GM20431 (cell line): Measurements from ENCODE around the gene MSLN.

Experiments
- in situ Hi-C: fragments of 300-500 bp; cut with MseI, MboI; formaldehyde crosslinking; loops from one replicate; pipeline ENCODE4 v1.15.0; 2020; ENCODE audit warnings: low sequenced_read_pairs; ENCODE audit not compliant: unreplicated experiment

MSLN gene

DNA sequence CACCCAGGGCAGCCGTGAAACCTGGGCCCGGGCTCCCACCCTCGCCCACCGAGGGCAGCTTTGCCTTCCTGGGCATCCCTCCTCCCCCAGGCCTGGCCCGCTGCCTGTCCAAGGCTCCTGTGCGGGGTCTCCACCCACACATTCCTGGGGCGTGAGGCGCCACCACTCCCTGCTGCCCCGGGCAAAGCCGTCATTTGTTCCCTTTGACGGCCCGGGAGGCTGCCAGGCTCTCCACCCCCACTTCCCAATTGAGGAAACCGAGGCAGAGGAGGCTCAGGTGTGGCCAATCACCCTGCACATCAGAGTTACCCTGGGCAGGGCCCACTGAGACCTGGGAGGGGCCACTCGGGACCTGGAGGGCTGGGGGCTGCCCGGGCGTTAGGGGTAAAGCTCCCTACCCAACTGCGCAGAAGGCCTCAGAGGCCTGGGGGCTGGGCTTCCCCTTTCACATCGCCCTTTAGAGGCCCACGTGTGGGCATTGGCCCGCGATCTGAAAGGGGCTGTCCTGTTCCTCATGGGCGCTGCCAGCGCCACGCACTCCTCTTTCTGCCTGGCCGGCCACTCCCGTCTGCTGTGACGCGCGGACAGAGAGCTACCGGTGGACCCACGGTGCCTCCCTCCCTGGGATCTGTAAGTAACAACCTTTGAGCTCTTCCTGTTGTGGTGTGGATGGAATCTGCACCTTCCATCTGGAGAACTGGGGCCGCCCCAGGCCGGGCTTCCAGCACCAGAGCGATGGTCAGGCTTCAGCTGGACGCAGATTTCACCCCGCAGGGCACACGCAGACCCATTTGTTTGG is at the start of gene MSLN:
TSS of gene MSLN (plus strand) at position 190 of the 799 bp plus-strand sequence. CDS start 1,947 bp downstream, outside the sequence.
- in situ Hi-C loops: no loop called here

DNA sequence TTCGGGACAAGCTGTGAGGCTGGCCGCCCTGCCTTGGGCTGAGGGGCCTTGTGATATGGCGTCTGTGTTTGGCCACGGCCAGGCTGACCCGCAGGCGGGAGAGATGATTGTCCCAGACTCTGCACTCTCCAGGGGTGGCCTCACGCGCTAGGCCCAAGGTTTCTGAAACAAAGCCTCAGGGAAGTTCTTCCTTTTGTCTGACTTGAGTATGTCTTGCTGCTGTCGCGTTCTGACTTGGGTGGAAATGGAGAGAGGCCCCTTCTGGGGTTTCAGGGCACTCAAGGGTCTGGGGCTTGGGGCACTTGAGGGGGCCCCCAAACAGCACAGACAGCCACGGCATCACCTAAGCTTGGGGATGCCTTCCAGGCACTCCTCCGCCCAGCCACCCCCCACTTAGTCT is 49.5 kb upstream of the MSLN start:
- in situ Hi-C loops: loop anchor here (10.0 kb wide), 1 partner anchor 74 kb away; the partner anchor contains the start of genes CHTF18 and RPUSD1

DNA sequence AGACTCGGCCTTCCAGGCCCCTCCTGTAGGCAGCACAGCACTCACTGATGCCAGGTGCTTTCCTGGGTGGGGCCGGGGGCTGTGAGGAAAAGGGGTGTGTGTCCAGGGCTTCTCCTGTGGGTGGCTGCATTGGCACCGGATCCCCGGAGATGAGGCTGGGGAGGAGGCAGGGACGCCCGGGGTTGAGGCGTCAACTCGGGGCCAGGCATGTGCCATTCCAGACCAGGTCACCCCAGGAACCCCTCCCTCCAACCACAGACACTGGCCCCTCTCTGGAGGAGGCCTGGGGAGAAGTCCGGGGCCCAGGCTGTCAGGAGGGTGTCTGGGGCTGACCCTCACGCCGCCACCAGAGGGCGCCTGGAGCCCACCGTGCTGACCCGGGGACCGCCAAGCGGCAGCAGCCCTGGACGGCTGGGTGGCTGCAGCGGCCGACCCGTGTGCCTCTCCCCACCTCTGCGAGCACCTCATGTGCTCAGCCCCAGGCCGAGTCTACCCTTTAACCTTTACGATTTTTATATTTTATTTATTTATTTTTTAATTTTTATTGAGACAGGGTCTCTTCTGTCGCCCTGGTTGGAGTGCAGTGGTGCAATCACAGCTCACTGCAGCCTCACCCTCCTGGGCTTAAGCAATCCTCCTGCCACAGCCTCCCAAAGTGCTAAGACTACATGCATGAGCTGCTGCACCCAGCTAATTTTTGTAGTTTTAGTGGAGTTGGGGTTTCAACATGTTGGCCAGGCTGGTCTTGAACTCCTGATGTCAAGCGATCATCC is 48.8 kb upstream of the MSLN start:
- in situ Hi-C loops: loop anchor here (10.0 kb wide), 1 partner anchor 73 kb away; the partner anchor contains the start of genes CHTF18 and RPUSD1

DNA sequence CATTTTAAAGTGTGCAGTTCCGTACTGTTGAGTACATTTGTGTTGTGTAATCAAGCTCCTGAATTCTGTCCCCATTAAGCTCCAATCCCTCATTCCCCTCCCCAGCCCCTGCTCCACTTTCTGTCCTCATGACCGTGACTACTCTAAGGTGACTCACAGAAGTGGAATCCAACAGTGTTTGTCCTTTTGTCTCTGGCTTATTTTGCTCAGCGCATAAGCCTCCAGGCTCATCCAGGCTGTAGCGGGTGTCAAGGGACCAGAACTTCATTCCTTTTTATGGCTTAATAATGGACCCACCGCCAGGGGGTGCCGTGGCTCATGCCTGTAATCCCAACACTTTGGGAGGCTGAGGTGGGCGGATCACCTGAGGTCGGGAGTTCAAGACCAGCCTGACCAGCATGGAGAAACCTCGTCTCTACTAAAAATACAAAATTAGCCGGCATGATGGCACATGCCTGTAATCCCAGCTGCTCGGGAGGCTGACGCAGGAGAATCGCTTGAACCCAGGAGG is 47.7 kb upstream of the MSLN start:
- in situ Hi-C loops: loop anchor here (10.0 kb wide), 1 partner anchor 72 kb away; the partner anchor contains the start of genes CHTF18 and RPUSD1

DNA sequence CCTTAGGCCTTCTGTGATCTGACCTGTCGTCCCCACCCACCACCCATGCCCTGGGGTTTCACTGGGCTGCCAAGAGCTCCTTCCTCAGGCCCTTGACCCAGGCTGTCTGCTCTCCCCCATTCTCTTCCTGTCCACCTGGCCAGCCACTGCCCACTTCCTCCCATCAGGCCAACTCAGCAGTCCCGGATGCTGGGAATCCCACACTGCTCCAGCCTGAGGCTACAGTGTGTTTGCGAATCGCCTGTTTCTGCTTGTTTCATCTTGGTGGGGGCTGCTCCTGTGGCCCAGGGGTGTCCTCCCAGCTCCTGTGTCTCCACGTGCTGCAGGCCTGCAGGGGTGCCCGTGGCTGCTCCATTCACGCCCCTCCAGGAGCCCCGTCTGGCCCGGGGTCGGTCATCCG is 46.5 kb upstream of the MSLN start:
- in situ Hi-C loops: loop anchor here (10.0 kb wide), 1 partner anchor 71 kb away; the partner anchor contains the start of genes CHTF18 and RPUSD1

DNA sequence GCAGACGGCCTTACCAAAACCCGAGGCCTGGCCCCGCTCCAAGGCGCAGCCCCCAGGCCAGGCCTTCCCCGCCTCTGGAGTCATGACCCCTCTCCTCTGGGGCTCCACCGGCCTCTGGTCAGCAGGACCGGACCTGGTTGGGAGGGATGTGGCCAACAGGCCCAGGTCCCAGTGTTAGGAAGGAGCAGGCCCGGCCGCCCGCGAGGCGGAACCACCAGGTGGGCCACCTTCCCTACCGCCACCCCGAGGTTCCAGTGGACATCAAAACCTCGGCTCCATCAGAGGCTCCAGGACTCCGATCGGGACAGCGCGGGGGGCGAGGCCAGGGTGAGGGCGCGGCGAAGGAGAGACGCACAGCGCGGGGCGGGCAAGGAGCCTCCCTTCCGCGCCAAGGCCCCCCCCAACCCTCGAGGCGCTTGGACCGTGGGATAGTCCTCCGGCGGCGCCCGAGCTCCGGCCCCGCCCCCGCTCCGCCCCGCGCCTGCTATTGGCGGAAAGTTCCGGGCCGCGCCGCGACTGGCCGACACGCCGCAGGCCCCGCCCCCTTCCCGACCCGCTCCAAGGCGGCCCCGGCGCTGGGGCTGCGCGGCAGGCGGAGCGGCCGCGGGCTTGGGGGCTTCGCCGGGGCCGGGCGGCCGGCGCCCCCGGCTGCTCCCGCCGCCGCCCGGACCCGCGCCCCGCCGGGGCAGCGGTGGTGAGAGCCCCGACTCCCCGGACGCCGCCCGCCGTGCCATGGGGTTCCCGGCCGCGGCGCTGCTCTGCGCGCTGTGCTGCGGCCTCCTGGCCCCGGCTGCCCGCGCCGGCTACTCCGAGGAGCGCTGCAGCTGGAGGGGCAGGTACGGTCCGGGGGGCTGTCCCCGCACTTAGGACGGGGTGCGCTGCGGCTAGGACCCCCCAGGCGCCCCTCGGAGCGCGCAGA is 45.7 kb upstream of the MSLN start, which contains the start of gene METRN:
TSS of gene METRN (plus strand) at position 561 of the 919 bp plus-strand sequence. CDS start at position 733, 172 bp downstream.
- in situ Hi-C loops: loop anchor here (10.0 kb wide), 1 partner anchor 70 kb away; the partner anchor contains the start of genes CHTF18 and RPUSD1

DNA sequence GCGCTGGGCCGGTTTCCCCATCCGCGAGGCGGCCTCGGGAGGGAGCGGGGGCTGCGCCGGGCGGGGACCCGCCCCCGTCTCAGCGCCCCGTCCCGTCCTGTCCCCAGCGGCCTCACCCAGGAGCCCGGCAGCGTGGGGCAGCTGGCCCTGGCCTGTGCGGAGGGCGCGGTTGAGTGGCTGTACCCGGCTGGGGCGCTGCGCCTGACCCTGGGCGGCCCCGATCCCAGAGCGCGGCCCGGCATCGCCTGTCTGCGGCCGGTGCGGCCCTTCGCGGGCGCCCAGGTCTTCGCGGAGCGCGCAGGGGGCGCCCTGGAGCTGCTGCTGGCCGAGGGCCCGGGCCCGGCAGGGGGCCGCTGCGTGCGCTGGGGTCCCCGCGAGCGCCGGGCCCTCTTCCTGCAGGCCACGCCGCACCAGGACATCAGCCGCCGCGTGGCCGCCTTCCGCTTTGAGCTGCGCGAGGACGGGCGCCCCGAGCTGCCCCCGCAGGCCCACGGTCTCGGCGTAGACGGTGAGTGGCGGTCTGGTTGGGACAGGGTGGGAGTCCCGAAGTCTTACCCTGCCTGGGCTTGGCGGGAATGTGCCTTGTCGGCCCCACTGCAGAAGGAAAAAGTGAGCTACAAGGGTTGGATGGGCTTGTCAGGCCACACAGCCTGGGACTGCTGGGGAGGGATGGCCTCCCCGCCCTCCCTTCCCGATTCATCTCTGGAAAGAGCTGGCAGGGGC is 44.9 kb upstream of the MSLN start:
- in situ Hi-C loops: loop anchor here (10.0 kb wide), 1 partner anchor 69 kb away; the partner anchor contains the start of genes CHTF18 and RPUSD1

DNA sequence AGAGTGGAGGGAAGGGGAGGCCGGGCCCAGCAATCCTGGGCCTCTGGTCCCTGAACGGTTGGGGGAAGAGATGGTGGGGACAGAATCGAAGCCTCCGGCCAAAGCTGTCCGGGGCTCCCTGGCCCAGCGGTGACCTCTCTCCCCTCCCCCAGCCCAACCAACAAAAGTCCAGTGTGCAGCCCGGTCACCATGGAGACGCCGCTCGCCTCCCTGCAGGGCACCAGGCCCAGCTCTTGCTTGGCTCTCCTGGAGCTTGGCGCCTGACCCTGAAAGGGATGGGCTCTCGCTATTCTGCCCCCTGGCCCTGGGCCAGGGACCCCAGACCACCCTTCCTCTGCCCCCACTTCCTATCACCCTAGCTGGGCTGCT is 44.4 kb upstream of the MSLN start:
- in situ Hi-C loops: loop anchor here (10.0 kb wide), 1 partner anchor 69 kb away; the partner anchor contains the start of genes CHTF18 and RPUSD1

DNA sequence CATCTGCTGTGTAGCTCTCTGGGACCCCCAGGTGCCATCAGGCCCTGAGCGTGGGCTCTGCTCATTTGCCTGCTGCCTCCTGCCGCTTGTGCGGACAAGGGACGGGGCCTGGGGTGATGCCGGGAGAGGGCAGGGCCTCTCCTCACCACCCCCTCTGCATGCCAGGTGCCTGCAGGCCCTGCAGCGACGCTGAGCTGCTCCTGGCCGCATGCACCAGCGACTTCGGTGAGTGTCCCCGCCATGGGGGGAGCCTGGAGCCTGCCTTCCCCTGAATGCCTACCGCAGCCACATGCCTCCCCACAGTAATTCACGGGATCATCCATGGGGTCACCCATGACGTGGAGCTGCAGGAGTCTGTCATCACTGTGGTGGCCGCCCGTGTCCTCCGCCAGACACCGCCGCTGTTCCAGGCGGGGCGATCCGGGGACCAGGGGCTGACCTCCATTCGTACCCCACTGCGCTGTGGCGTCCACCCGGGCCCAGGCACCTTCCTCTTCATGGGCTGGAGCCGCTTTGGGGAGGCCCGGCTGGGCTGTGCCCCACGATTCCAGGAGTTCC is 43.7 kb upstream of the MSLN start:
- in situ Hi-C loops: loop anchor here (10.0 kb wide), 1 partner anchor 68 kb away; the partner anchor contains the start of genes CHTF18 and RPUSD1

DNA sequence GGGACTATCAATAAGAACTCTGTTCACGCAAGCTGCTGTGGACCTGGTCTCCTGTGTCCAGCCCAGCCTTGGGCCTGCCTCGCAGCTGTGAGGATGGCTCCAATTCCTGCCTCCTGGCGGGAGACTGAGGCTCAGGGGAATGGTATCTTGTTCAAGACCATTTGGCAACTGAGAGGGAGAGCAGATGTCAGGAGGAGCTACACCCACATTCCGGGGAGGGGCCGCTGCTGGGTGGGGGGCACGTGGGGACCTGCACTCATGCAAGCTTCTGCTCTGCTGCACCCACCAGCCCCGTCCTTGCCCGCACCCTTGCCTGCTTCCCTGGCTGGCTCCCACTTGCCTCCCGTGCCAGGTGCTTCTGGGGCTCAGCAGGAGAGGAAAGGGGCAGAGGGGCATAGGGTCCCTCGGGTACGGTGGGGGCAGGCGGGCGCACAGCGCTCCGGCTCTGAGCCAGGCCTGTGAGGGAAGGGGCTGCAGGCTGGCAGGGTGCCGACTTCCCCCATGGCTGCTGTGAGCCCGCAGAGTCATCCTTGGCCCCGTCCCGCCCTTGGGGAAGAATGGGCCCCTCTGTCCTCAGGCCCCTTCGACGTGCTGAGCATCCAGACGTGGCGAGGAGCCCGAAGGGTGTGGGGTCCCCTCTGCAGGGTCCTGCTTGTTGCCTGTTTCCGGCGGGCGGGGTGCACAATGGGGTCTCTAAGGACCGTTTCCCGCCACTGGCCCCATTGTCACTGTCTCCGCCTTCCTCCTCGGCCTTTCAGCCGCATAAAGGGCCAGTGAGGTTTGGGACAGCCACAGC is 42.9 kb upstream of the MSLN start:
- in situ Hi-C loops: loop anchor here (10.0 kb wide), 1 partner anchor 67 kb away; the partner anchor contains the start of genes CHTF18 and RPUSD1

DNA sequence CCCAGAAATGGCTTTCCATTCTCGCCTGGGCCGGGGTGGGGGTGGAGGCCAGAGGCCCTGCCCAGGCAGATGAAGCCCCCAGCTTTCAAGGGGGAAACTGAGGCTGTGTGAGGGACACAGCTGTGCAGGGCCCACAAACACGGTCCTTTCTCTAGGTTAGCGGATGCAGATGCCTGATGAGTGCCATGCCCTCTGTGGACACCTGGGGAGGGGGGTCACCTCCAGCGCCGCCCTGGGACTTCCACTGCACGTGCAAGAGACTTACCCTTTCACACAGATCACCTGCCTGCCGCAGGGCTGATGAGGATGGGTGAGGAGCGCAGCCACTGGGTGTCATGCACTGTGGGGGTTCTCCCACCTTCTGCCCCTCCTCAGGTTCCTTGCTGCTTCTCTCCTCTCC is 42.1 kb upstream of the MSLN start:
- in situ Hi-C loops: loop anchor here (10.0 kb wide), 1 partner anchor 66 kb away; the partner anchor contains the start of genes CHTF18 and RPUSD1

DNA sequence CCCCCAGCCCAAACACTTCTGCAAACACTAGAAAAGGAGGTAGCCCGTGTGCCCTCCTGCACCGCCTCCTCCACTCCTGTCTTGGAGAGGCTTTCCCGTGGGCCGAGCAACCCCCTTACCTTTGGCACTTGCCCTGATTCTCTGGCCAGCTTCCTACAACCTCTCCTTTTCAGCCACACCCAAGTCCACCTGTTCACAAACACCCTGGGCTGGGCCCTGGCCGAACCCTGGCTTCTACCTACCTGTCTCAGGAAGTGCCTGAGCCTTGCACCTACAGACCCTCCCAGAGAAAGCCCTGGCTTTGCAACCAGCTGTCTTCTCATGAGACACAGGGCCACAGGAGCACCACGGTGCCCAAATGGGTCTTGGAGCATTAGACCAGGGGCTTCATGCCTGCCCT is 41.6 kb upstream of the MSLN start:
- in situ Hi-C loops: loop anchor here (10.0 kb wide), 1 partner anchor 66 kb away; the partner anchor contains the start of genes CHTF18 and RPUSD1

DNA sequence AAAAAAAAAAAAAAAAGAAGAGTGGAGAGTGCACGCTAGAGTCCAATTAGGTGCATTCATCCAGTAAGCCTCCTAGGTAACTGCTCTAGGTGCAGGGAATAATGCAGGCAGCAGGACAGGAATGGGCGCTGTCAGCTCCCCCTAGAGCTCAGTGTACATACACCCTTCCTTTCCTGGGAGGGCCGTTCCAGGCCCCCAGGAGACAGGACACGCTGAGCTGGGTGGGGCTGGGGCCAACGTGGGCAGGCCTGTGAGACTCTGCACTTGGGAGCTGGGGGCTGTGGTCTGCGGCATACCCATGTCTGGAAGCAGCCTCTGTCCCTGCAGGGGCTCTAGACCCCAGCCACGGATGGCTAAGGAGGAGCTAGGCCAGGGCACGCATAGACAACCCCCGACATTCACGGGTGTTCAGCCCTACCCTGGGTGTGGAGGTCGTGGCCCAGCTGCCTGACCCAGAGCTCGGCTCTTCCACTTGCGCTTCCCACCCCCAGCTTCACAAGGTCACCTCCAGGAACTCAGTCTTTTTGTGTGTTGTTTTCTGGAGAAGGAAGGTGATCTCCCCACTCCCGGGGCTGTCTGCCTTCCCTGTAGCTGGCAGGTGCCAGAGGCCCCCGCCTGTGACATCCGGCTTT is 40.6 kb upstream of the MSLN start:
- in situ Hi-C loops: loop anchor here (10.0 kb wide), 1 partner anchor 65 kb away; the partner anchor contains the start of genes CHTF18 and RPUSD1

DNA sequence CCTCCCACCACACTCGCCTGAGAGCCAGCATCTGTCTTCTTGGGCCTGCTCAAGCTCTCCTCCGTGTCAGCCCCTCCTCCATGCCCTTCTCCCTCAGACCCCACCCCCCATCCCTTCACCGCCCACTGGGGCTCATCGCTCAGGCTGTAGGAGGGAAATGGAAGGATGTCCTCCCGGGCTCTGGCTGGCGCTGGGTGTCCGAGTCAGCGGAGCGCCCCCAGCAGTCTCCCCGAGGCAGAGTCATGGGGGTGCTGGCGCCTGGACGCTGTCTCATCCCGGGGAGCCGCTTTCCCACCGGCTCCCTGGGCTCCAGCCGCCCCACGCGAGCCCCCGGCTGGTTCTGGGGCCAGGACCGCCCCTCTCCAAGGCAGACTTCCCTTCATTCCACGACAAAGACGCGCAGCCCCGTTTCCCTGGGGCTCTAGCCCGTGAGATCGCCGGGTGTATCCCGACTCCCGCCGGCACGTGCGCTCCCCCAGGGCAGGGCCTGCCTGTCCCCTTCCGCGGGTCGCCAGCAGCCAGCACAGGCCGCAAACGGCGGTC is 40.0 kb upstream of the MSLN start:
- in situ Hi-C loops: no loop called here

DNA sequence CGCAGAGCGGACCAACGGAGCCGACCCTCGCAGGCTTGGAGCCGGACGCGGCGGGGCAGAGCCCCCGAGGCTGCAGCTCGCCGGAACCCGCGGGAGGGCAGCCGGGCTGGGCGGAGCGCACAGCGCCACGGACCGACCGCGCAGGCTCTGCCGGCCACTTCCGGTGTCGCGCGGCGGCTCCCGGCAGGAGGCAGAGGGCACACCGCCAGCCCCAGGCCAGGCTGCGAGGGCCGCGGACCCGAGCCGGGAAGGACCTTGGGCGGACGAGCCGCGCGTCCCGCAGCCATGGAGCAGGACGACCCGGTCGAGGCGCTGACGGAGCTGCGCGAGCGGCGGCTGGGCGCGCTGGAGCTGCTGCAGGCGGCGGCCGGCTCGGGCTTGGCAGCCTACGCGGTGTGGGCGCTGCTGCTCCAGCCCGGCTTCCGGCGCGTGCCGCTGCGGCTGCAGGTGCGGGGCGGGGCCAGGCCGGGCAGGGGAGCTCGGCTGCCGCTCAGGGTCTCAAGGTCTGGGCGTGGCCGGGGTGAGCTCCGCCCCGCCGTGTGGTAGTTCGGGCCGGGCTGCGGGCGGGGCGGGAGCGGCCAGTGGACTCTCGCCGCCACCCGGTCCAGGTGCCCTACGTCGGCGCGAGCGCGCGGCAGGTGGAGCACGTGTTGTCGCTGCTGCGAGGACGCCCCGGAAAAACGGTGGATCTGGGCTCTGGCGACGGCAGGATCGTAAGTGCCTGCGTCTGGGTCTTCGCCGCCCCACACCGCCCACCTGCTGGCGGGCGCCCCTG is 39.4 kb upstream of the MSLN start, which contains the start of gene ANTKMT:
TSS of gene ANTKMT (plus strand) at position 157 of the 775 bp plus-strand sequence. CDS start at position 286, 129 bp downstream.
- in situ Hi-C loops: no loop called here
